ENCODE data around the gene SDC1.

DNA sequence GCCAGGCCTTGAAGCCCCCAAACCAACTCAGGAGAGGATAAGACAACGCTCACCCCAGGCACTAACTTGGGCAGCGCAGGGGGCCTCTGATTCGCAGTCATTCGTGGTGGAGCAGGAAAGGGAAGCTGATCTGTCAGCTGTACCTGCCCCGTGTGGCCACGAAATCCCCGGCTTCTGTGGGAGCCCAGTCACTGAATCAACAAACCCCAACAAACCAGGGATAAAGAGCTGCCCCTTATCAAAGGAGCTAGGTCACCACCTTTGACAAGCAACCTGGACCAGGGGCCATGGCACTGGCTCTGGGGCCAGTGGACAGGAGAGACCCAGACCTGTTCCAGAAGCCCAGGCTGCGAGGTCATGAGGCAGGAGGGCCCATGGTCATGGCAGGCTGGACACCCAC is 14.5 kb downstream of the SDC1 start:
- TF ChIP-seq POLR2AphosphoS5 (IDR thresholded peaks at IDR 0.05; ENCODE audit: borderline replicate concordance, low read depth, low read length) (no peak), EZH2 (IDR thresholded peaks at IDR 0.05) (no peak), FOXP2 (optimal IDR thresholded peaks at IDR 0.05; ENCODE audit: control extremely low read depth, extremely low read length, insufficient read depth) (no peak)

Measured in SK-N-MC (cell line).